HEK293T (cell line): Measurements from ENCODE around the gene GPR107.

Source experiments
- ELF4 ChIP-seq: fragments of 450-650 bp; IDR thresholded peaks from 2 replicates; pipeline ENCODE4 v1.6.1; 2017; ENCODE audit warnings: antibody characterized with exemption
- FOXK2 ChIP-seq: fragments of 450-650 bp; IDR thresholded peaks from 2 replicates; pipeline ENCODE4 v1.6.1; 2016; ENCODE audit warnings: mild to moderate bottlenecking
- NFRKB ChIP-seq: fragments of 450-650 bp; IDR thresholded peaks from 2 replicates; pipeline ENCODE4 v1.6.1; 2016; ENCODE audit warnings: mild to moderate bottlenecking, moderate library complexity
- SP1 ChIP-seq: fragments of 450-650 bp; IDR thresholded peaks from 2 replicates; pipeline ENCODE4 v1.6.1; 2017
- ZNF384 ChIP-seq: fragments of 450-650 bp; IDR thresholded peaks from 2 replicates; pipeline ENCODE4 v1.6.1; 2016

- no peak for TF ChIP-seq NFRKB
- TF ChIP-seq ZNF384, result no peak
- no peak for TF ChIP-seq SP1
- no peak for TF ChIP-seq FOXK2
- TF ChIP-seq ELF4, result no peak
These were observed 91.0 kb downstream of the GPR107 start for GRCh38 chr9:130144703-130145102.
